B cell (primary cell): ENCODE data around the gene COL4A1. TPM values are rescaled to one million over a fixed set of nuclear protein-coding genes. Genes with fewer than 3 reads are reported as not detected.

Experiments used
- ATAC-seq: fragments of 200-7000 bp; cut with Tn5 transposase; one replicate; pipeline ENCODE4 v1.10.0; 2021; ENCODE audit warnings: low read depth, mild to moderate bottlenecking, moderate number of reproducible peaks, moderate library complexity
- CTCF ChIA-PET: fragments of 350-600 bp; sonication (Branson Sonifier 250); formaldehyde crosslinking; loops from one replicate; lab custom pipeline; 2021; ENCODE audit warnings: antibody characterized with exemption, inconsistent platforms; lab: Charles Lee
- POLR2A ChIA-PET: fragments of 350-600 bp; sonication (Branson Sonifier 250); formaldehyde crosslinking; loops from one replicate; lab custom pipeline; 2021; ENCODE audit warnings: antibody characterized with exemption; lab: Charles Lee
- DNase-seq: peaks from one replicate; pipeline ENCODE4 v3.0.0; 2013
- H2AFZ ChIP-seq: 2 replicates; pipeline ENCODE4 v1.6.1; 2012; ENCODE audit warnings: mild to moderate bottlenecking, low read depth, low read length; ENCODE audit not compliant: insufficient read depth, poor library complexity, severe bottlenecking
- H3K27ac ChIP-seq, 2 donors: 1 replicate in 1 of 2; 2 replicates in 1 of 2; pipeline ENCODE4 v1.5.1; 2012 to 2013; ENCODE audit warnings: low read length in 2 of 2, mild to moderate bottlenecking in 2 of 2, moderate library complexity in 1 of 2
- H3K27me3 ChIP-seq, 4 experiments: fragments of 200-600 bp in 1 of 4; sonication (generic) in 1 of 4; replicated peaks in 1 of 4; 1 replicate in 2 of 4; 2 replicates in 2 of 4; pipeline versions ENCODE4 v1.6.1 to v1.7.0; 2013 to 2016; ENCODE audit warnings: low read length in 3 of 4, mild to moderate bottlenecking in 2 of 4, mixed read lengths in 1 of 4, moderate library complexity in 1 of 4; ENCODE audit not compliant: insufficient read depth in 4 of 4, control insufficient read depth in 3 of 4; ENCODE audit errors: control extremely low read depth in 1 of 4
- H3K36me3 ChIP-seq, 2 experiments: replicated peaks in 1 of 2; 1 replicate in 1 of 2; 2 replicates in 1 of 2; pipeline versions ENCODE4 v1.6.1 to v1.7.1; 2013; ENCODE audit warnings: low read length in 1 of 2; ENCODE audit not compliant: insufficient read depth in 2 of 2, control insufficient read depth in 1 of 2; ENCODE audit errors: control extremely low read depth in 1 of 2, extremely low read depth in 1 of 2
- H3K4me1 ChIP-seq, 2 donors: fragments of 200-600 bp in 1 of 2; sonication (generic) in 1 of 2; 1 replicate in 1 of 2; 2 replicates in 1 of 2; pipeline versions ENCODE4 v1.5.1 to v1.6.1; 2013 to 2017; ENCODE audit warnings: low read length in 2 of 2; ENCODE audit not compliant: control insufficient read depth in 2 of 2, insufficient read depth in 2 of 2
- H3K4me2 ChIP-seq: replicated peaks from 2 replicates; pipeline ENCODE3; 2012; ENCODE audit warnings: mild to moderate bottlenecking, low read depth, low read length; ENCODE audit not compliant: poor library complexity, severe bottlenecking
- H3K4me3 ChIP-seq, 5 experiments: fragments of 200-600 bp in 1 of 5; sonication (generic) in 1 of 5; 1 replicate in 3 of 5; 2 replicates in 2 of 5; pipeline versions ENCODE4 v1.5.1 to v1.7.0; 2011 to 2016; ENCODE audit warnings: low read length in 4 of 5, mild to moderate bottlenecking in 4 of 5, low read depth in 2 of 5, control low read depth in 1 of 5, moderate library complexity in 1 of 5; ENCODE audit not compliant: insufficient read depth in 1 of 5; ENCODE audit errors: control extremely low read depth in 1 of 5, extremely low read depth in 1 of 5
- H3K79me2 ChIP-seq: fragments of 200-600 bp; sonication (generic); one replicate; pipeline ENCODE4 v1.6.0; 2016; ENCODE audit warnings: low read length; ENCODE audit not compliant: control insufficient read depth, insufficient read depth
- H3K9ac ChIP-seq: fragments of 200-600 bp; sonication (generic); 2 replicates; pipeline ENCODE4 v1.6.1; 2017; ENCODE audit warnings: mild to moderate bottlenecking, low read length, moderate library complexity
- H3K9me3 ChIP-seq, 3 donors: one replicate each; pipeline versions ENCODE4 v1.6.1 to v1.7.1; 2013; ENCODE audit warnings: low read length in 2 of 3; ENCODE audit not compliant: control insufficient read depth in 2 of 3, insufficient read depth in 1 of 3; ENCODE audit errors: control extremely low read depth in 1 of 3
- H4K20me1 ChIP-seq: 2 replicates; pipeline ENCODE4 v1.6.0; 2012; ENCODE audit warnings: mild to moderate bottlenecking, low read length; ENCODE audit not compliant: insufficient read depth, control insufficient read depth, poor library complexity, severe bottlenecking
- H3K27ac Mint-ChIP-seq: one replicate; pipeline ENCODE4 v1.8.0; 2021; ENCODE audit warnings: mixed read lengths
- H3K27me3 Mint-ChIP-seq: one replicate; pipeline ENCODE4 v1.8.0; 2021; ENCODE audit warnings: mixed read lengths
- H3K4me1 Mint-ChIP-seq: one replicate; pipeline ENCODE4 v1.8.0; 2021; ENCODE audit warnings: mixed read lengths
- H3K4me3 Mint-ChIP-seq: one replicate; pipeline ENCODE4 v1.8.0; 2021; ENCODE audit warnings: mixed read lengths
- H3K9me3 Mint-ChIP-seq: one replicate; pipeline ENCODE4 v1.8.0; 2022; ENCODE audit warnings: mixed read lengths; ENCODE audit not compliant: insufficient read depth
- CTCF ChIP-seq: fragments of 200-600 bp; IDR thresholded peaks from one replicate; pipeline ENCODE4 v1.8.0; 2022; ENCODE audit warnings: antibody characterized with exemption, mild to moderate bottlenecking
- EZH2 ChIP-seq: IDR thresholded peaks from 2 replicates; pipeline ENCODE4 v1.6.1; 2012; ENCODE audit warnings: borderline replicate concordance, low read depth, mild to moderate bottlenecking, moderate library complexity, low read length; ENCODE audit not compliant: insufficient read depth, poor library complexity, severe bottlenecking
- WGBS: methylation state at CpG from one replicate; pipeline ENCODE4 v1.1.5; 2013; ENCODE audit warnings: missing lambda C conversion rate; ENCODE audit not compliant: insufficient coverage; 5-methylcytosine and 5-hydroxymethylcytosine counted together
- intact Hi-C: fragments of 100-400 bp; cut with micrococcal nuclease; formaldehyde crosslinking; loops from one replicate; pipeline ENCODE4 v1.10.0; 2022
- polyA plus RNA-seq: library from polyadenylated mRNA; depleted of rRNA; stranded (reverse); fragments of >200 nt; gene quantifications from 2 replicates; pipeline ENCODE4 v1.2.3, GENCODE V29; 2012
- total RNA-seq, 2 donors: library from RNA; stranded (reverse); fragments of 120-200 nt in 1 of 2; gene quantifications; 1 replicate in 1 of 2; 2 replicates in 1 of 2; pipeline versions ENCODE4 v1.2.3 to v1.2.4, GENCODE V29; 2013 to 2022

Gene COL4A1
- total and polyA plus RNA-seq, 2 donors (not counting 1 experiment from before 2014, with no cell fraction given): not detected

DNA sequence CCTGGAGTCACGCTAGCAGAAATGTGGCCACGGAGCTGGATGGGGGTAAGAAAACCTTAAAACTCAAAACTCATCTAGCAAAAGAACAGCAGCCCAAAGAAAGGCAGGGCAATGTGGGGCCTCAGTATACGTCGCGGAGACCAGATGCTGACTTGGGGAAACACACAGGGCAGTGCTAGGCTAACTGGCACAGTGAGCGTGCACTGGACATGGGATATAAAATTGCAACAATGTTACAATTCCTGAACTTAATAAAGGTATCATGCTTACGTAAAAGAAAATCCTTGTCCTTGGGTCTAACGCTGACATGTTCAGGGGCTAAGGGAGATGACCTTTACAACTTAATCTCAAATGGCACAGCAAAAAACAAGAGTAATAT, 40.5 kb downstream of the COL4A1 start:
- no peaks in the 10 kb centered on the region for H3K9me3 Mint-ChIP-seq
- no peak overlapping the region for H3K4me3 ChIP-seq
- no peaks in the 10 kb centered on the region for H3K27me3 ChIP-seq
- POLR2A ChIA-PET: no interaction called here
- H3K36me3 ChIP-seq: no peaks in the 10 kb centered on the region
- intact Hi-C loops: no loop called here
- no peaks in the 10 kb centered on the region for H3K4me1 ChIP-seq
- H3K27me3 Mint-ChIP-seq: peaks cover 13% of the 10 kb centered on the region
- CTCF ChIA-PET: no interaction called here
- ATAC-seq (no peak), DNase-seq (no peak)
- H3K27ac ChIP-seq: no peak overlapping the region
- H2AFZ ChIP-seq: no peak overlapping the region
- H3K4me3 Mint-ChIP-seq: no peak overlapping the region
- no peak overlapping the region for H3K4me2 ChIP-seq
- no peaks in the 10 kb centered on the region for H4K20me1 ChIP-seq
- WGBS: no CpG with 5 or more reads among the region's 8 CpGs
- no peak overlapping the region for H3K9ac ChIP-seq
- no peak overlapping the region for H3K27ac Mint-ChIP-seq
- no peaks in the 10 kb centered on the region for H3K4me1 Mint-ChIP-seq
- no peaks in the 10 kb centered on the region for H3K79me2 ChIP-seq
- TF ChIP-seq CTCF (no peak), EZH2 (no peak)
- peaks cover 0 to 3% (median 0%) of the 10 kb centered on the region in 3 donors for H3K9me3 ChIP-seq

DNA sequence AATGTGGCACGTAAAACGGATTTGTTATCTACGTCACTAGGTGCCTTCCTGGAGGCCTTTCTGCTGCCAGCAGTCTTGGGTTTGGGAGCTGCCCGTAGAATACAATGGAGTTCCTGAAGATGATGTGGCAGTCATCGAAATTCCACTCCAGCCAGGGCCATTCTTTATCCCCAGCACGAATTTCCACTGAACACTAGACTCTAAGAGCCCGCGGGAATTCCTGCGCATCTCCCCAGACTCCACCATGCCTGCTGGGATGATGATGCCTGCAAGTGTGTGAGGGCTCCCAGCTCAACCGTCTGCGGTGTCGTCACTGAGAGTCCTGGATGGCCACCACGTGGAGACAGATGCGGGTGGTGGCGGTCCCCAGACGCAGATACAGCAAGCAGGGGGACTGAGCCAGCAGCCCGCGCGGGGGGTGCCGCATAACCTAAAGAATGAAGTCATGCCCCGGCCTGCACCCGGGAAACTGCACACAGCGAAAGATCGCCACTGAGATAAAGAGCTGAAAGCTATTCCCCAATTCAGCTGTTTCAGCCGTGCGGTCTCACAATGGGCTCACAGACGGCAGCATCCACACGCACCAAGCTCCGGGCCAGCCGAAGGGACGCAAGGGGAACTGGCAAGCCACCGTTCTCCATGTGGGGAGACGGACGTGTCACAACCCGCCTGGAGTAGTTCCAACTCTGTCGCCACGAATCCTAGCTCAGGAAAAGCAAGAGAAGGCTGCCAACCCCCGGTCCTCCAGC, 41.1 kb downstream of the COL4A1 start:
- TF ChIP-seq EZH2 (no peak), CTCF (no peak)
- no peak for DNase-seq
- H3K27ac Mint-ChIP-seq: no peak overlapping the region
- H3K27me3 ChIP-seq: peaks cover 0 to 2% (median 0%) of the 10 kb centered on the region in 4 experiments
- ChIA-PET POLR2A (no interaction called here), CTCF (no interaction called here)
- H3K4me3 ChIP-seq: no peak overlapping the region
- no peak overlapping the region for H3K27ac ChIP-seq
- peaks cover 13% of the 10 kb centered on the region for H3K27me3 Mint-ChIP-seq
- 74% methylated on average over 35 of the region's 38 CpGs for WGBS
- no peak overlapping the region for H3K4me3 Mint-ChIP-seq
- no peaks in the 10 kb centered on the region for H3K4me1 Mint-ChIP-seq
- no peaks in the 10 kb centered on the region for H3K4me1 ChIP-seq
- H2AFZ ChIP-seq: no peak overlapping the region
- intact Hi-C loops: no loop called here
- H3K9me3 Mint-ChIP-seq: no peaks in the 10 kb centered on the region
- no peaks in the 10 kb centered on the region for H3K36me3 ChIP-seq
- no peak overlapping the region for H3K9ac ChIP-seq
- no peak for ATAC-seq
- H4K20me1 ChIP-seq: no peaks in the 10 kb centered on the region
- no peaks in the 10 kb centered on the region for H3K79me2 ChIP-seq
- peaks cover 0 to 3% (median 0%) of the 10 kb centered on the region in 3 donors for H3K9me3 ChIP-seq
- H3K4me2 ChIP-seq: no peak overlapping the region
